A549 (cell line): ENCODE results near the gene CAMTA1.

Source experiments
- RAD21 ChIP-seq, 2 experiments: fragments of >200 bp in 1 of 2; sonication (Bioruptor Twin) in 1 of 2; formaldehyde crosslinking in 1 of 2; IDR thresholded peaks in 1 of 2; conservative IDR thresholded peaks in 1 of 2; 2 replicates in 1 of 2; 3 replicates in 1 of 2; pipeline ENCODE4 v1.6.1; 2012 to 2018; ENCODE audit warnings: inconsistent platforms in 1 of 2
- ZC3H11A ChIP-seq: fragments of 450-650 bp; IDR thresholded peaks from 2 replicates; pipeline ENCODE4 v1.6.1; 2014; ENCODE audit warnings: antibody characterized with exemption, mild to moderate bottlenecking
- TF ChIP-seq, protein P1 (sequence below): IDR thresholded peaks from 2 replicates; pipeline ENCODE4 v1.6.1; 2012
- TF ChIP-seq, protein P2 (sequence below): fragments of >200 bp; sonication (Bioruptor Twin); formaldehyde crosslinking; IDR thresholded peaks from 3 replicates; pipeline ENCODE4 v1.5.1; 2016

DNA sequence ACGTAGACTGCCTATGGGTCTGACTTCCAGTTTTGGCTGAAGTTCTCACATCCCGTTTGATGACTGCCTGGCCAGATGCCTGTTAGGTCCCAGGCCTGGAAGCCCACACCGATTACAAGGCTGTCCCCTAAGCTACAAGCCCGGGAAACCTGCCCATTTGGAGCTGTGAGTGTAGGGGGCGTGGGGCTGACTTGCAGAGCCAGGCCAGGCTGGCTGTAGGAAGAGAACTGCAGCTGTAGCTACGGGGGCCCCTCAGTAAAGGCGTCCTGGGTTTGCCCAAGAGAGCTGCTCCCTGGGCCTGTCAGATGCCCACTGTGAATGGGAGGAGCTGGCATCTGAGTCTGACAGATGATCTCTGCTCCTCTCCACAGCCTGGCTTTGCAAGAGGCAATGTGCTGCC, 199.7 kb downstream of the CAMTA1 start:
- TF ChIP-seq ZC3H11A (no peak), RAD21 (conservative IDR thresholded peaks at IDR 0.05 in 1 of 2, IDR thresholded peaks at IDR 0.05 in 1 of 2) (no peak)
- TF ChIP-seq, protein P1, sequence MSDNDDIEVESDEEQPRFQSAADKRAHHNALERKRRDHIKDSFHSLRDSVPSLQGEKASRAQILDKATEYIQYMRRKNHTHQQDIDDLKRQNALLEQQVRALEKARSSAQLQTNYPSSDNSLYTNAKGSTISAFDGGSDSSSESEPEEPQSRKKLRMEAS = no peak
- TF ChIP-seq, protein P2, sequence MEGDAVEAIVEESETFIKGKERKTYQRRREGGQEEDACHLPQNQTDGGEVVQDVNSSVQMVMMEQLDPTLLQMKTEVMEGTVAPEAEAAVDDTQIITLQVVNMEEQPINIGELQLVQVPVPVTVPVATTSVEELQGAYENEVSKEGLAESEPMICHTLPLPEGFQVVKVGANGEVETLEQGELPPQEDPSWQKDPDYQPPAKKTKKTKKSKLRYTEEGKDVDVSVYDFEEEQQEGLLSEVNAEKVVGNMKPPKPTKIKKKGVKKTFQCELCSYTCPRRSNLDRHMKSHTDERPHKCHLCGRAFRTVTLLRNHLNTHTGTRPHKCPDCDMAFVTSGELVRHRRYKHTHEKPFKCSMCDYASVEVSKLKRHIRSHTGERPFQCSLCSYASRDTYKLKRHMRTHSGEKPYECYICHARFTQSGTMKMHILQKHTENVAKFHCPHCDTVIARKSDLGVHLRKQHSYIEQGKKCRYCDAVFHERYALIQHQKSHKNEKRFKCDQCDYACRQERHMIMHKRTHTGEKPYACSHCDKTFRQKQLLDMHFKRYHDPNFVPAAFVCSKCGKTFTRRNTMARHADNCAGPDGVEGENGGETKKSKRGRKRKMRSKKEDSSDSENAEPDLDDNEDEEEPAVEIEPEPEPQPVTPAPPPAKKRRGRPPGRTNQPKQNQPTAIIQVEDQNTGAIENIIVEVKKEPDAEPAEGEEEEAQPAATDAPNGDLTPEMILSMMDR = no peak
